C4-2B (cell line): ENCODE measurements around the gene HSD17B8.
A peak's percentile ranks its signal among the peaks of the same experiment; 100 is the strongest.

Experiments
- H3K27ac ChIP-seq: fragments of 450-650 bp; 2 replicates; pipeline ENCODE4 v1.5.1; 2017
- CTCF ChIP-seq: fragments of 450-650 bp; conservative IDR thresholded peaks from 2 replicates; pipeline ENCODE4 v1.5.1; 2017; ENCODE audit warnings: mild to moderate bottlenecking
- ZFX ChIP-seq: fragments of 450-650 bp; IDR thresholded peaks from 2 replicates; pipeline ENCODE4 v1.6.1; 2017

HSD17B8 gene

DNA sequence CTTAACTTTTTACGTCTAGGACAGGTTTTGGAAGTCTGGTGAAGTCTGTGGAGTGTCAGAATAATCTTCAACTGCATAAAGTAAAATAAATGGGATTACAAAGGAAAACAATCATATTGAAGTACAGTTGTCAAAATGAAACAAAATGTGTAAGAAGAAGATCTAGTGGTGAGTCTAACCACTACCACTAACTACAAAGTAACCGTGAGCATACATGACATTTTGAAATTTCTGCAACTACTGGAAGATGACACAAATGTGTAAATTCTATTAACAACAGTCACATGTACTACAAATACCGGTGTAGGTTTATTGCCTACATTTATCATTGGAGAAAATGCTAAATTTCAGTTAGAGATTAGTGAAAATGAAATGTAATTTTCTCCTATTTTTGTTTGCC is 37.5 kb downstream of the HSD17B8 start:
- H3K27ac ChIP-seq, result no peak overlapping the region
- TF ChIP-seq CTCF (no peak), ZFX (no peak)

DNA sequence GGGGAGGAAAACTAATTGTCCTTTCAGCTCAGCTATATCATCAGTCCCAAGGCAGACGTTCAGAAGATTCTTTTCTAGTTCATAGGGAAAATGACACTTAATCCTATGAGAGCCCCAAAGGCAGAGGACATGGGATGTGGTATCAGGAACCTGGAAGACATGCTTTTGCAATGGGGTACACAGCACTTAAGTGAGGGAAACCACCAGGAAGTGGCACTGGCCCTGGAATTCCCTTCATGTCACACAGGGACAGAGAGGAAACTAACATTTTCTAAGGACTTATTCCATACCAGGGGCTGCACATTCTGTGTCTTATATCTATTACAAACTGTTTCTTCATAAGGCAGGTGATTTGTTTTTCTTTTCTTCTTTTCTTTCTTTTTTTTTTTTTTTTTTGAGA is 39.0 kb downstream of the HSD17B8 start:
- TF ChIP-seq ZFX, result no peak
- no peak for TF ChIP-seq CTCF

DNA sequence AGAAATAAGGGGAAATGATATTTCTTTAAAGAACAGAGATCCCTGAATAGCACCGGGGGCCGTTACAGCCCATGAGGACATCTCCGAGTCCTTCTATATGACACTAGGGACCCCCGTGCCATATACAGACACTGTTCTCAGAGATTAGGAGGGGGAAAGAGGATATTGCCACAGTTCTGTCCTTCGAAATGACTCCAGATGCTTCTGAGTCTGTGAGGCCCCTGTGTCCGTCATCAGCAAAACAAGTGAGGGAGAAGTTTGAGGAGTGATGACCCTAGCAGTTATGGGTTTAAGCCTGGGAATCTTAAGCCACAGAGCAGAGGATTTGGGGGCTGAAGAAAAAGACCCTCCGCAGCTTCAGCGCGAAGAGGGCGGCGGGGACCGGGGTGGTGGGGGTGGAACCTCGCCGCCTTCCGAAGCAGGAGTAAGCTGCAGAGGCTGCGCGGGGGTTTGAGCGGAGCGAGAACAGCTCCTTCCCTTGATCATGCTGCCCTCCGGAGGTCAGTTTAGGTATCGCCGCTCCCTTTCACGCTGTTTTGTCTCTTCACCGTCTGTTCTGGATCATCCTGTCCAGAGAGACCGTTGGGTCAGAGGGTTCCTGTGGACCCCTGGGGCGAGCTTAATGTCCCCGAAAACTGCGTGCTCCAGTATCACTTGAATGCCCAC is 43.7 kb downstream of the HSD17B8 start:
- TF ChIP-seq ZFX (no peak), CTCF (peak; percentile 93)
- peak overlapping the region; percentile 95 for H3K27ac ChIP-seq

More for the DNA sequence above, 39.0 kb downstream of the HSD17B8 start:
- H3K27ac ChIP-seq, result no peak overlapping the region

DNA sequence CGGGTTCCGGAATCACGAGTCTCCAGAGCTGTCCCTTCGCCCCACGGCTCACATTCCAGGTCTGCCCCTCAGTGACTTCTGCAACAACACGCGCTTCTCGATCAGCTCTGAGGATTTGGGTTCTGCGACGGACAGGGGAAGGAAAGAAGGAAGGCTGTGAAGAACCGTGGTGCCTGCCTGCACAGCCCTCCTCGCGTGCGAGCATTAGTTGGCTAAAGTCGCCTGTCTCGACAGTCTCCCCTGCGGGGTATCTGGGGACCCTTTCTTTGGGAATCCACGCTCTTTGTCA is 44.1 kb downstream of the HSD17B8 start:
- TF ChIP-seq CTCF (peak; percentile 74), ZFX (no peak)
- peak overlapping the region; percentile 95 for H3K27ac ChIP-seq

DNA sequence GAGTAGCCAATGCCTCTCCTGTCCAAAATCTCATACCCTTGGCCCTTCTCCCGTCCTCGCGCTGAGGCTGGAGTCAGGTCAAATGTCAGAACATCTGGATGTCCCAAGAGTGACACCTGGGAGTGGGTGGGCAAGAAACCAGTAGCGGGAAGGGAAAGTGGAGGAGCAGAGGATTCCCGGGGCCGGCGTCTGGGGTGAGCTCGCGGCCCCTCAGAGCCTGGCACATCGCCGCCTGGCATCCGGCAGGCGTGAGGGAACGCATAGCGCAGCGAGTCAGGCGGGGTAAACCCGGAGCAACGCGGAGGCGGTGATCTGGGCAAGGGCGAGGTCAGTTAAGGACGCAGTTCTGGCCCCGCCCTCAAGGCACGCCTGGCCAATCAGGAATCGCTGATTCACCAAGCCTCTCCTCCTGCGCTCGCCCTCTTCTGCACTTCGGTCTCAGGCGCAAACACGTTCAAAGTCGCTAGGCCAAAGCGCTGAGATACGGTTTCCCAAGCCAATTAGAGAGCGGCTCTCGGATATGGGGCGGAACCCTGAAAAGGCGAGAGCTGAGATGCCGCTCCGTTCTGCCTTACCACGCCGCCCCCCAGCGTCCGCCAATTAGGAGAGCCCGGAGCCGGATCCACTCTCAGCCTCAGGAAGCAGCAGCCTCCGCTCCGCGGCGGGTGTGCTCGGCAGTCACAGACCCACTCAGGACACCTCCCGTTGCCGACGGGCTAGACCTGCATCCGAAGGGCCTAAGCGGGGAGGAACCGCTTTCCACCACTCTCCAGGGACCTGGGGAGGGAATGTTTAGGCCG is 44.7 kb downstream of the HSD17B8 start:
- H3K27ac ChIP-seq, result peak overlapping the region; percentile 95
- no peak for TF ChIP-seq ZFX
- TF ChIP-seq CTCF, result no peak

DNA sequence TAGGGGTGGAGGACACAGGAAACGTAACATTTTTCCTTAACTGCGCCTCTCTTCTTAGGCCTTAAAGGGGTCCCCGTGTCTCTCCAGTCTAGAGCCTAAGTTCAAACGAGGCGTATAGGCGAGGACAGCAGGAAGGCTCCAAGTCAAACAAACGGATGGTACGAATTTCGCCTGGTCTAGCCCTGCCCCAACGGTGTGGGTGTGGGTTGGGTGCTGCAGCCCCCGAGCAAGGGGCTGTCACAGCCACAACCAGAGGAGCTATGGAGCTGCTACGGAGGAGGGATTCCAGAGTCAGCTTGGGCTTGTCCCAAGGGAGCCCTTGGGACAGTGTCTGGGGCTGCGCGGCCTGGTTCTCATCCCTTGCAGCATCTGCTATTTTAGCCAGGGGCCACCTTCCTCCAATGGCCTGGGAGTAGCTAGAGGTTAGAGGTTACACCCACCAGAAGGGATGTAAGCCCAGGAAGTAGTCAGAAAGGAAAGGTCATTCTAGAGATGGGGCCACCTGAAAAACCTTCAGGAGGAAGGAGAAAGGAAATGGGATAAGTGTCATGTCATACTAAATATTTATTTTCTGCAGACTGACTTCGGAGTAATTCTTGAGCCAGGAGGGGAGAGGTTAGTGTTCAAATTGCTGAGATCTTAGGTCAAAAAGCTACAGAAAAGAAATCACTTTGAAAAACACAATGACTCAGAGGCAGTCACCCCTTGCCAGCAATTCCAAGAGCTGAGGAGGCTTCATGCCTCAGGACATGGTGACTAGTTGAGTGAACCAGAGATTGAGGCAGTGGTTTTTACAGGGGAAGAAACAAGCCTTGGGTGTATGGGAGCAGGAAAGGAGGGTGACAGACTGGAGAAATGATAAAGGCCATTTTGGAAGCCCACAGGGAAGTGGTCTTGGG is 45.5 kb downstream of the HSD17B8 start:
- TF ChIP-seq CTCF, result no peak
- TF ChIP-seq ZFX, result peak; percentile 36; the same call in 1 of the 2 replicates
- peak overlapping the region; percentile 95 for H3K27ac ChIP-seq
